ENCODE data around the gene WASHC3. TPM values are rescaled to one million over a fixed set of nuclear protein-coding genes. Genes with fewer than 3 reads are reported as not detected.

The WASHC3 gene
- total and polyA plus RNA-seq, 9 donors, result 24.8 to 72.8 (median 35.6) TPM

GRCh38 chr12:101982307-101982706 lies 79.5 kb downstream of the WASHC3 start:
- Histone ChIP-seq H3K36me3 (no peaks in the 10 kb centered on the region), H3K4me3 (no peak overlapping the region), H3K27me3 (no peaks in the 10 kb centered on the region), H3K4me1 (ENCODE audit: insufficient read depth) (no peaks in the 10 kb centered on the region), H3K27ac (no peak overlapping the region), H3K9me3 (no peaks in the 10 kb centered on the region)
- DNase-seq, result no peak
- 25 to 40% (median 38%) methylated on average over 5 of the region's 5 CpGs for WGBS, 3 donors
- TF ChIP-seq POLR2A (IDR thresholded peaks at IDR 0.05) (no peak), EP300 (IDR thresholded peaks at IDR 0.05) (no peak)
- intact Hi-C loops (cut with DNase I), result no loop called here

- H3K27me3 ChIP-seq, result no peaks in the 10 kb centered on the region
- H3K4me3 ChIP-seq, result no peak overlapping the region
- no peaks in the 10 kb centered on the region for H3K36me3 ChIP-seq
- TF ChIP-seq EP300 (IDR thresholded peaks at IDR 0.05) (no peak), POLR2A (IDR thresholded peaks at IDR 0.05) (no peak), CTCF (IDR thresholded peaks at IDR 0.05) (no peak)
- 23 to 61% (median 42%) methylated on average over 2 of the region's 2 CpGs for WGBS, 3 donors
- no peaks in the 10 kb centered on the region for H3K9me3 ChIP-seq
- DNase-seq, result no peak
- H3K4me1 ChIP-seq (ENCODE audit: insufficient read depth), result no peaks in the 10 kb centered on the region
- intact Hi-C loops (cut with DNase I), result no loop called here
- no peak overlapping the region for H3K27ac ChIP-seq
Observed at GRCh38 chr12:101981868-101982267, 79.9 kb downstream of the WASHC3 start.

- WGBS, 3 donors, result 86 to 100% (median 88%) methylated on average over 1 of the region's 1 CpG
- no peak for DNase-seq
- Histone ChIP-seq H3K4me1 (ENCODE audit: insufficient read depth) (no peaks in the 10 kb centered on the region), H3K27me3 (no peaks in the 10 kb centered on the region), H3K4me3 (no peak overlapping the region), H3K36me3 (no peaks in the 10 kb centered on the region), H3K9me3 (no peaks in the 10 kb centered on the region), H3K27ac (no peak overlapping the region)
- TF ChIP-seq CTCF (IDR thresholded peaks at IDR 0.05) (no peak), POLR2A (IDR thresholded peaks at IDR 0.05) (no peak), EP300 (IDR thresholded peaks at IDR 0.05) (no peak)
- intact Hi-C loops (cut with DNase I), result no loop called here
Observed at GRCh38 chr12:101968770-101969169, 93.0 kb downstream of the WASHC3 start.

- intact Hi-C loops (cut with DNase I), result no loop called here
- H3K27me3 ChIP-seq, result no peaks in the 10 kb centered on the region
- TF ChIP-seq CTCF (IDR thresholded peaks at IDR 0.05) (no peak), POLR2A (IDR thresholded peaks at IDR 0.05) (no peak), EP300 (IDR thresholded peaks at IDR 0.05) (no peak)
- no peak for DNase-seq
- no peaks in the 10 kb centered on the region for H3K9me3 ChIP-seq
- no peak overlapping the region for H3K27ac ChIP-seq
- H3K4me3 ChIP-seq, result no peak overlapping the region
- WGBS, 3 donors, result 57 to 81% (median 59%) methylated on average over 4 of the region's 4 CpGs
- H3K4me1 ChIP-seq (ENCODE audit: insufficient read depth), result no peaks in the 10 kb centered on the region
- no peaks in the 10 kb centered on the region for H3K36me3 ChIP-seq
Observed at GRCh38 chr12:101967506-101967905, 94.3 kb downstream of the WASHC3 start.

- H3K4me1 ChIP-seq (ENCODE audit: insufficient read depth), result no peaks in the 10 kb centered on the region
- H3K4me3 ChIP-seq, result no peak overlapping the region
- no peaks in the 10 kb centered on the region for H3K9me3 ChIP-seq
- intact Hi-C loops (cut with DNase I), result no loop called here
- DNase-seq, result no peak
- no peaks in the 10 kb centered on the region for H3K27me3 ChIP-seq
- no peaks in the 10 kb centered on the region for H3K36me3 ChIP-seq
- 84 to 92% (median 91%) methylated on average over 1 of the region's 1 CpG for WGBS, 3 donors
- no peak overlapping the region for H3K27ac ChIP-seq
- TF ChIP-seq POLR2A (IDR thresholded peaks at IDR 0.05) (no peak), CTCF (IDR thresholded peaks at IDR 0.05) (no peak)
Observed at GRCh38 chr12:101966496-101966895, 95.3 kb downstream of the WASHC3 start.
